Measurements from ENCODE around the gene NTM. TPM values are rescaled to one million over a fixed set of nuclear protein-coding genes. Genes with fewer than 3 reads are reported as not detected.
A peak's percentile ranks its signal among the peaks of the same experiment; 100 is the strongest.
"Not testable (repeated sequence)": the region's sequence is repeated elsewhere in the genome, so short reads cannot be mapped to it uniquely, and the experiment has no call there.

Gene NTM
- polyA plus RNA-seq, 1 donor (not counting 4 experiments of a cell fraction or from before 2014, with no cell fraction given) = 47.9 TPM

DNA sequence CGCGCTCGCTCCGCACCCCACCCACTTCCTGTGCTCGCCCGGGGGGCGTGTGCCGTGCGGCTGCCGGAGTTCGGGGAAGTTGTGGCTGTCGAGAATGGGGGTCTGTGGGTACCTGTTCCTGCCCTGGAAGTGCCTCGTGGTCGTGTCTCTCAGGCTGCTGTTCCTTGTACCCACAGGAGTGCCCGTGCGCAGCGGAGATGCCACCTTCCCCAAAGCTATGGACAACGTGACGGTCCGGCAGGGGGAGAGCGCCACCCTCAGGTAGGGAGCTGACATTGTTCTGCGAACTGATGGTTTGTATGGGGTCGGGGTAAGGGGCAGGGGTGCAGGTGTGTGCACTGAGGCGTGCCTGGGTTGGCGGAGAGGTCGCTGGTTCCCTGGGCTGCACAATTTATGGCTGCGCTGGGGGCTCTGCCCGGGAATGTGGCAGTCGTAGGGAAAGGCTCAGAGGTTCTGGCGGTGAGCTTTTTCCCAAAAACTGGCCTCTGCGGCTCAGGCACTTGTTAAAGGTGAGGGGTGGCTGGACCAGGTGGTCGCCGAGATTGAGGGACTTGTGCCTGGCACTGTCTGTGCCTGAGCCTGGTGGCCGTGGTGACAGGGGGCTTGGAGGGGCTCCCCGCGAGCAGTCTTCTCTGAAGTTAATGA is 541.1 kb downstream of the NTM start:
- H3K79me2 ChIP-seq (ENCODE audit: control insufficient read depth, insufficient read depth, low read length) = peaks cover 60% of the 10 kb centered on the region
- dilution Hi-C loops (cut with MboI; ENCODE audit: extremely low pct_ligation_motif_present, low sequenced_read_pairs); FAIRE-seq; H3K36me3 ChIP-seq (ENCODE audit: control insufficient read depth in 2 of 2, extremely low read depth in 1 of 2, insufficient read depth in 2 of 2, low read length in 2 of 2); H3K27me3 ChIP-seq (ENCODE audit: control insufficient read depth, extremely low read depth, insufficient read depth, low read length); H4K20me1 ChIP-seq (ENCODE audit: control insufficient read depth, extremely low read depth, insufficient read depth, low read length); H3K9me3 ChIP-seq (ENCODE audit: control insufficient read depth, low read depth, low read length); H3K9me1 ChIP-seq (ENCODE audit: control insufficient read depth, extremely low read depth, insufficient read depth, low read length); DNase-seq (ENCODE audit: low read depth, low spot score): not testable (repeated sequence)
- peak overlapping the region; percentile 73 for H3K9ac ChIP-seq (ENCODE audit: control insufficient read depth, extremely low read depth, insufficient read depth, low read length)
- H3K4me1 ChIP-seq (ENCODE audit: control insufficient read depth, extremely low read depth, insufficient read depth, low read length) = peaks cover 47% of the 10 kb centered on the region
- peak overlapping the region; percentile 75 for H3K4me2 ChIP-seq (ENCODE audit: control insufficient read depth, extremely low read depth, insufficient read depth, low read depth, low read length)
- TF ChIP-seq, protein P1, sequence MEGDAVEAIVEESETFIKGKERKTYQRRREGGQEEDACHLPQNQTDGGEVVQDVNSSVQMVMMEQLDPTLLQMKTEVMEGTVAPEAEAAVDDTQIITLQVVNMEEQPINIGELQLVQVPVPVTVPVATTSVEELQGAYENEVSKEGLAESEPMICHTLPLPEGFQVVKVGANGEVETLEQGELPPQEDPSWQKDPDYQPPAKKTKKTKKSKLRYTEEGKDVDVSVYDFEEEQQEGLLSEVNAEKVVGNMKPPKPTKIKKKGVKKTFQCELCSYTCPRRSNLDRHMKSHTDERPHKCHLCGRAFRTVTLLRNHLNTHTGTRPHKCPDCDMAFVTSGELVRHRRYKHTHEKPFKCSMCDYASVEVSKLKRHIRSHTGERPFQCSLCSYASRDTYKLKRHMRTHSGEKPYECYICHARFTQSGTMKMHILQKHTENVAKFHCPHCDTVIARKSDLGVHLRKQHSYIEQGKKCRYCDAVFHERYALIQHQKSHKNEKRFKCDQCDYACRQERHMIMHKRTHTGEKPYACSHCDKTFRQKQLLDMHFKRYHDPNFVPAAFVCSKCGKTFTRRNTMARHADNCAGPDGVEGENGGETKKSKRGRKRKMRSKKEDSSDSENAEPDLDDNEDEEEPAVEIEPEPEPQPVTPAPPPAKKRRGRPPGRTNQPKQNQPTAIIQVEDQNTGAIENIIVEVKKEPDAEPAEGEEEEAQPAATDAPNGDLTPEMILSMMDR (optimal IDR thresholded peaks at IDR 0.05 in 1 of 3, IDR thresholded peaks at IDR 0.05 in 1 of 3, conservative IDR thresholded peaks at IDR 0.05 in 1 of 3; ENCODE audit: extremely low read depth in 1 of 3, insufficient read depth in 2 of 3, low read length in 3 of 3) = peak; percentile 33 to 56 (median 54)
- peak overlapping the region; percentile 46 for H2AFZ ChIP-seq (ENCODE audit: control insufficient read depth, low read length)
- H3K4me3 ChIP-seq (ENCODE audit: control insufficient read depth in 2 of 3, extremely low read depth in 1 of 3, insufficient read depth in 2 of 3, low read depth in 1 of 3, low read length in 3 of 3) = peak overlapping the region; percentile 65 to 84 (median 72)
- H3K27ac ChIP-seq (ENCODE audit: control insufficient read depth, insufficient read depth, low read length) = peak overlapping the region; percentile 61

DNA sequence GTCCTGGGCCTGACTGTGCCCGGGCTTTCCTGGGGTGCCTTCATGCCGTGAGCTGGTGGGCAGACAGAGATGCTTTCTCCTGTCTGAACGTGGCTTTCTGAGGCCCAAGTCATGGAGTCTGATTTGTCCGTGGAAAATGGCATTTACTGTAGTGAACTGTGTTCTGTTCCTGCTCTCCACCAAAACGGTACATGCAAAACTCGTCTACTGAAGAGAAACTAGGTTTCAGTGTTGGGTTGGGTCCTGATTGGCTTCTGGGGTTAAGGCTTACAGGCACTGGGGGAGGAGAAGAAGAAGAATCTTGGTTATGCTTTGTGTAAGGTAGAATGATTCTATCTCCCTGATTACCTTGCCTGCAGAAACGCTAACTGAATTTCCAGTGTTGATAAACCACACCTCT is 541.7 kb downstream of the NTM start:
- H4K20me1 ChIP-seq (ENCODE audit: control insufficient read depth, extremely low read depth, insufficient read depth, low read length) = no peaks in the 10 kb centered on the region
- peak overlapping the region; percentile 19 for H3K27ac ChIP-seq (ENCODE audit: control insufficient read depth, insufficient read depth, low read length)
- H3K9me1 ChIP-seq (ENCODE audit: control insufficient read depth, extremely low read depth, insufficient read depth, low read length) = no peaks in the 10 kb centered on the region
- TF ChIP-seq, protein P1 (optimal IDR thresholded peaks at IDR 0.05 in 1 of 3, IDR thresholded peaks at IDR 0.05 in 1 of 3, conservative IDR thresholded peaks at IDR 0.05 in 1 of 3; ENCODE audit: extremely low read depth in 1 of 3, insufficient read depth in 2 of 3, low read length in 3 of 3) = no peak
- TF ChIP-seq EZH2 (IDR thresholded peaks at IDR 0.05; ENCODE audit: low read length) = no peak
- H3K4me2 ChIP-seq (ENCODE audit: control insufficient read depth, extremely low read depth, insufficient read depth, low read depth, low read length) = peak overlapping the region; percentile 75
- peaks cover 66% of the 10 kb centered on the region for H3K79me2 ChIP-seq (ENCODE audit: control insufficient read depth, insufficient read depth, low read length)
- DNase-seq (ENCODE audit: low read depth, low spot score) (no peak), FAIRE-seq (peak; percentile 74)
- peak overlapping the region; percentile 73 for H3K9ac ChIP-seq (ENCODE audit: control insufficient read depth, extremely low read depth, insufficient read depth, low read length)
- H3K4me3 ChIP-seq (ENCODE audit: control insufficient read depth in 2 of 3, extremely low read depth in 1 of 3, insufficient read depth in 2 of 3, low read depth in 1 of 3, low read length in 3 of 3) = peak overlapping the region; percentile 64 to 72 (median 65)
- peaks cover 0 to 3% of the 10 kb centered on the region in 2 experiments for H3K36me3 ChIP-seq (ENCODE audit: control insufficient read depth in 2 of 2, extremely low read depth in 1 of 2, insufficient read depth in 2 of 2, low read length in 2 of 2)
- H3K27me3 ChIP-seq (ENCODE audit: control insufficient read depth, extremely low read depth, insufficient read depth, low read length) = no peaks in the 10 kb centered on the region
- H3K4me1 ChIP-seq (ENCODE audit: control insufficient read depth, extremely low read depth, insufficient read depth, low read length) = peaks cover 45% of the 10 kb centered on the region
- H2AFZ ChIP-seq (ENCODE audit: control insufficient read depth, low read length) = no peak overlapping the region
- dilution Hi-C loops (cut with MboI; ENCODE audit: extremely low pct_ligation_motif_present, low sequenced_read_pairs) = no loop called here
- H3K9me3 ChIP-seq (ENCODE audit: control insufficient read depth, low read depth, low read length) = no peaks in the 10 kb centered on the region
